GM12801 (cell line): ENCODE measurements around the gene DUSP28.

Experiments used
- TF ChIP-seq, protein P1 (sequence below): IDR thresholded peaks from one replicate; pipeline ENCODE4 v1.5.1; 2011; ENCODE audit warnings: control low read depth; ENCODE audit not compliant: insufficient read length; ENCODE audit errors: extremely low read depth

The DUSP28 gene

DNA sequence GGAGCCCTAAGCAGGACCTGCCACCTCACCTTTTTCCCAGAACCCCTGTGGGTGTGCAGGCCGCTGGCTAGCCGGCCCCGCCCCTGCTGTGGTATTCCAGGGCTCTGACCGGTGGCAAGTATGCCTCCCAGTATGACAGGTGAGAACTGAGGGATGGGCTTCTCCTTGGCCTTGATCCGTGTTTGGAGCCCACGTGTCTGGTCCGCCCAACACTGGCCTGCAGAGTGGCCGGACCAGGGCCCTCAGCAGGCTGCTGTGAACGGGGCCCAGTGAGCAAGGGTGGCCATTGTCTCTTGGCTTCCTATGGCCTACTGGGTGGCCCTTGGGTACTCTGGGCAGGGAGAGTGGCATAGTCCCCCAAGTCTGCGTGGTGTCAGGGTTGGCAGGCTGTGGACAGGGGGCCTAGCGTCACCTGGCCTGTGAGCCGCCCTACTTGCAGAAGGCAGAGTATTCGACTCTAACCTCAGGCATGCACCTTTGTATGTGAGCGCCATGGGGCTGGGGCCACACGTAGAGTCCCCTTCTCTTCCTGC, 9.9 kb downstream of the DUSP28 start:
- TF ChIP-seq, protein P1, sequence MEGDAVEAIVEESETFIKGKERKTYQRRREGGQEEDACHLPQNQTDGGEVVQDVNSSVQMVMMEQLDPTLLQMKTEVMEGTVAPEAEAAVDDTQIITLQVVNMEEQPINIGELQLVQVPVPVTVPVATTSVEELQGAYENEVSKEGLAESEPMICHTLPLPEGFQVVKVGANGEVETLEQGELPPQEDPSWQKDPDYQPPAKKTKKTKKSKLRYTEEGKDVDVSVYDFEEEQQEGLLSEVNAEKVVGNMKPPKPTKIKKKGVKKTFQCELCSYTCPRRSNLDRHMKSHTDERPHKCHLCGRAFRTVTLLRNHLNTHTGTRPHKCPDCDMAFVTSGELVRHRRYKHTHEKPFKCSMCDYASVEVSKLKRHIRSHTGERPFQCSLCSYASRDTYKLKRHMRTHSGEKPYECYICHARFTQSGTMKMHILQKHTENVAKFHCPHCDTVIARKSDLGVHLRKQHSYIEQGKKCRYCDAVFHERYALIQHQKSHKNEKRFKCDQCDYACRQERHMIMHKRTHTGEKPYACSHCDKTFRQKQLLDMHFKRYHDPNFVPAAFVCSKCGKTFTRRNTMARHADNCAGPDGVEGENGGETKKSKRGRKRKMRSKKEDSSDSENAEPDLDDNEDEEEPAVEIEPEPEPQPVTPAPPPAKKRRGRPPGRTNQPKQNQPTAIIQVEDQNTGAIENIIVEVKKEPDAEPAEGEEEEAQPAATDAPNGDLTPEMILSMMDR: no peak

DNA sequence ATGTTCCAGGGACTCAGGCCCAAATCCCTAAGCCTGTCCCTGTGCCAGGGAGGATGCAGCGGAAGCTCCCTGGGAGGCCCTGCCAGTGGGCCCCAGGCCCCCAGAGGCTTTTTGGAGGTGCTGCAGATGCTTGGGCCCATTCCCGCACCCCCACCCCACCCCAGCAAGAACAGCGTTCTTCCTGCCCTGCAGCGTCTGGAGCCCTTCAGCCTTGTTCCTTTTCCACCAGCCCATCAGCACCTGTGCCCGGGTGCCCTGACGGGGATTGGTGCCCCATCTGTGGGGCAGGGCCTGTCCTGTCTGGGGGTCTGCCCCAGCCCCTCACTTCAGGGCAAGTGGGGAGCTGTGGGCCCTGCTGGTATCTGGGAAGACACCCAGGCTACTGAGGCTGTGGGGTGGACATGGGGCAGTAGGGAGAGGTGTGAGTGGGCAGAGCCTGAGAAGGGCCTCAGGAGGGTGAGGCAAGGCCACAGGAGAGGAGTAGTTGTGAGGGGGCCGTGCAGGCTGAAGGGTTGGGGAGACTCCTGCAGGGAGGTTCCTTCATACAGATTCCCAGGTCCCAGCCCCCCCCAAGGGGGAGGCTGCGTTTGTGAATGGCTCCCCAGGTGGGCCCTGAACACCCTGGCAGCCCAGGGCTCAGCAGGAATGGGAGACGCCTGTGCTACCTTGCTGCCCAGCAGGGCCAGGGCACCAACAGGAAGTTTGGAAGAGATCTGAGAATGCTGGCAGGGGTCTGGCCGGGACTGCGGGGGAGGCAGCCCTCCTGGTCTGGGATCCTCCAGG, 10.6 kb downstream of the DUSP28 start:
- TF ChIP-seq, protein P1: no peak

DNA sequence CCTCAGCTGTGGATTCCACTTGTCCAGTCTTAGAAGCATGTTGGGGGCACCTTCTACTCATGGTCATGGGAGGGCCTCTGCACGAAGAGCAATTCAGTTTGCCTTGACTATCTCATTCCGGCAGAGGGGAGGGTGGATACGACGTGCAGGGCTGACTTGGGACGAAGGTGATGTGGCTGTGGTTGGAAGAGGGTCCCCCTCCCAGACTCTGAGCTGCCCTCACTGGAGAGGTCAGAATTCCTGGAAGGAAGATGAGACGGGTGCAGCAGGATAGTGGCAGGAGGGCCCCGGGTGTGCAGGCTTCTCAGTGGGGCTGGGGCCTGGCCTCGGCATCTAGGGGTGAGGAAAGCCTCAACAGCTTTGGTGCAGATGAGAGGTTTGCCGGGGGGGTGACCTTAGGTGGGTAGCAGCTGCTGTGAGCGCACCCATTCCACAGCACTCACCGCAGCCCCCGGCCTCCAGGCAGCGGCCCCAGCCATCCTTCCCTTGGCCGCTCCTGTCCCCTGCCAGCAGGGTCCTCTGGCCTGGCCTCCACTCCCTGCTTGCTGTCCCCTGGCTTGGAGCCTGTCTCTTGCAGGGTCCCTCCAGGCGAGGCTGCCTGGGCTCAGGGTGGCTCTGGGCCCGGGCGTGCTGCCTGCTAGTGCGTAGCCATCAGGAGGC, 11.3 kb downstream of the DUSP28 start:
- TF ChIP-seq, protein P1: no peak

DNA sequence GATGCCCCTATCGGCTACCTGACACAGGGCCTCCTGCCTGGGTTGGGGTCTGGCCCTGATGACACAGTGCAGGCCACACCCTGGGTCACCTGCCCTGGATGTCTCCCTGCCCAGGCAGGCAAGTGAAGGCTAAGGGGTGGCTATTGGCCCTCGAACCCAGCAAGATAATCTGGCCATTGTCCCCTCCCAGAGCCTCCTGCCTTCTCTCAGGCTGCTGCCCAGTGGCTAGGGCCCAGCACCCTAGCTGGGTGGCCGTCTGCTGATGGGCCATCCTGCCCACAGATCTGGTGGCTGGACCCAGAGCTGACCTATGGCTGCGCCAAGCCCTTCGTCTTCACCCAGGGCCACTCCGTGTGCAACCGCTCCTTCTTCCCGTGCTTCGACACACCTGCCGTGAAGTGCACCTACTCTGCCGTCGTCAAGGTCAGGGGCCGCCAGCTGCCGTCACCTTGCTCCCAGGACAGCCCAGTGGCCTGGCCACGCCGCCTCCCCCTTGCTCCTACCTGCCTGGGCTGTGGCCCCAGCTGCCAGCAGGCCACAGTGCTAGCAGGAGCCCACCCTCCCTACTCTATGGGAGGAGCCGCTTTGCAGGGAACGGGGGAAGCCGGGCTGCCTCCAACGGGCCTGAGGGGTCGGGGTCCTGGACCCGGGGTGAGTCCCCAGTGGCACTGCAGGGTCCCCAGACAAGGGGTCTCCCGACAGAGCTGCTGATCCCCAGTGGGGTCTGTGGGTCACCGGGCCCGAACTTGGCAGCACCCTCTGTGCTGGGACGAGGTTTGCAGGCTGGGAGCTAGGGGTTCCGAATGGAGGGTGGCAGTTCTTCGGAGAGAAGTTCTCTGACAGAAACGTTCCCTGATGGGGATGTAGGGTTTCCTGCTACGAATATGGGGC, 12.2 kb downstream of the DUSP28 start:
- TF ChIP-seq, protein P1: no peak

DNA sequence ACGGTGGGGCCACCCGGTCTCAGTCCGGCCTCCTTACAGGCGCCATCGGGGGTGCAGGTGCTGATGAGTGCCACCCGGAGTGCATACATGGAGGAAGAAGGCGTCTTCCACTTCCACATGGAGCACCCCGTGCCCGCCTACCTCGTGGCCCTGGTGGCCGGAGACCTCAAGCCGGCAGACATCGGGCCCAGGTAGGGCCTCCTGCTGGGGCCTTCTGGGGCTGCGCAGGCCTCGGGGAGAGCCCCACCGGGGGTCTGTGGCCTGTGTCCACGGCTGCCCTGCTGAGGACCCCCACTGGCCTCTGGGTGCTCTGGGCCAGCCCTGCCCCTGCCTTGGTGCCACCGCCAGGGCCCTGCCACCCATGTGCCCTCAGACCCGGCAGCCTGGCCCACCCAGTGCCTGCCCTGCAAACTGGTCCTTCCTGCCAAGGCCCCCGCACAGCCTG, 12.9 kb downstream of the DUSP28 start:
- TF ChIP-seq, protein P1: no peak

DNA sequence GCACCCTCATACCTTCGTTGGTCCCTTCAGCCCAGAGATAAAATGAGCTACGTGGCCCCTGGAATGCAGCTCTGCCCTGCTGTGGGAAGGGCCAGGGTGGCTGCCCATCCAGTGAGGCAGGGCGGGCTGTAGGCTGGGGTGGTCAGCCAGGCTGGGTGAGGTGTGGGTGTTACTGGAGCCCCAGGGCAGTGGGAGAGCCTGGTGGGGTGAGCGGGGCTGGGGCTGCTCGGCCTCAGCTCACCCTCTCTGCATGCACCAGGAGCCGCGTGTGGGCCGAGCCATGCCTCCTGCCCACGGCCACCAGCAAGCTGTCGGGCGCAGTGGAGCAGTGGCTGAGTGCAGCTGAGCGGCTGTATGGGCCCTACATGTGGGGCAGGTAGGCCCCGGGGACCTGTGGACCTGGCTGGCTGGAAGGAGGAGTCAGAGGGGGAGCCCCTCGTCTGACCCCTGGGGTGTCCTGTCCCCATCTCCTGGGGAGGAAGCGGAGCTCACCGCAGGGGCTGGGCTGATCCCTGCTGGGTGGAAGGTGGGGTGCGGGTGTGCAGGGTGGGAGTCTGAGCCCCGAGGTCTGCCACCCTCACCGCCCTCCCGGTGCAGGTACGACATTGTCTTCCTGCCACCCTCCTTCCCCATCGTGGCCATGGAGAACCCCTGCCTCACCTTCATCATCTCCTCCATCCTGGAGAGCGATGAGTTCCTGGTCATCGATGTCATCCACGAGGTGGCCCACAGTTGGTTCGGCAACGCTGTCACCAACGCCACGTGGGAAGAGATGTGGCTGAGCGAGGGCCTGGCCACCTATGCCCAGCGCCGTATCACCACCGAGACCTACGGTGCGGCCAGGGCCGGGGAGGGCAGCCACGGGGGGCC, 13.6 kb downstream of the DUSP28 start:
- TF ChIP-seq, protein P1: no peak
